HepG2 (cell line): Measurements from ENCODE around the gene CSNK1G1. TPM values are rescaled to one million over a fixed set of nuclear protein-coding genes. Genes with fewer than 3 reads are reported as not detected.

Experiments used
- ATAC-seq: fragments of 200-7000 bp; cut with Tn5 transposase; 3 replicates; pipeline ENCODE4 v1.9.1; 2020; ENCODE audit warnings: mild to moderate bottlenecking, moderate library complexity
- BruUV-seq: library from RNA; stranded (reverse); fragments of 400-500 nt; replicated peaks from 2 replicates; lab custom pipeline; 2021; lab: Mats Ljungman, UMichigan
- CTCF ChIA-PET: fragments of 300-600 bp; formaldehyde crosslinking; extraction: SDS; loops from one replicate; lab custom pipeline; 2021; ENCODE audit warnings: low total read pairs, inconsistent platforms, low intra/inter-chr PET ratio; lab: Yijun Ruan, JAX
- POLR2A ChIA-PET: fragments of 350-600 bp; sonication (Branson Sonifier 250); formaldehyde crosslinking; loops from one replicate; lab custom pipeline; 2020; ENCODE audit warnings: antibody characterized with exemption, inconsistent platforms; lab: Yijun Ruan, JAX
- DNase-seq: peaks from one replicate; pipeline ENCODE4 v3.0.0-alpha.2; 2015; ENCODE audit warnings: low spot score
- FAIRE-seq: peaks from 3 replicates; lab custom pipeline; 2011; peaks lifted over from hg19 to GRCh38; lab: Jason Lieb, UNC
- H2AFZ ChIP-seq: one replicate; pipeline ENCODE4 v1.6.1; 2011; ENCODE audit warnings: low read length, inconsistent platforms
- H3K27ac ChIP-seq: fragments of 300-600 bp; 3 replicates; pipeline ENCODE4 v1.8.0; 2011; ENCODE audit warnings: mixed run types, mild to moderate bottlenecking, mixed read lengths, low read length, inconsistent platforms; ENCODE audit not compliant: insufficient read depth; ENCODE audit errors: extremely low read length
- H3K27me3 ChIP-seq, 2 experiments: fragments of 200-600 bp in 1 of 2; 2 replicates in 1 of 2; 3 replicates in 1 of 2; pipeline versions ENCODE4 v1.6.0 to v1.8.0; 2011; ENCODE audit warnings: low read length in 2 of 2, mild to moderate bottlenecking in 2 of 2, moderate library complexity in 2 of 2, inconsistent platforms in 1 of 2; ENCODE audit not compliant: insufficient read depth in 2 of 2, control insufficient read depth in 1 of 2
- H3K36me3 ChIP-seq, 2 experiments: fragments of 200-600 bp in 1 of 2; replicated peaks in 1 of 2; 2 replicates in 1 of 2; 3 replicates in 1 of 2; pipeline versions ENCODE4 v1.5.1 to v1.8.0; 2011; ENCODE audit warnings: low read length in 2 of 2, inconsistent platforms in 1 of 2; ENCODE audit not compliant: insufficient read depth in 2 of 2, control insufficient read depth in 1 of 2
- H3K4me1 ChIP-seq: 2 replicates; pipeline ENCODE4 v1.5.1; 2012; ENCODE audit warnings: low read length, inconsistent platforms; ENCODE audit not compliant: insufficient read depth
- H3K4me2 ChIP-seq: 2 replicates; pipeline ENCODE4 v1.6.0; 2011; ENCODE audit warnings: low read depth, low read length, inconsistent platforms
- H3K4me3 ChIP-seq, 3 experiments: fragments of 200-600 bp in 1 of 3; sonication (generic), shearing (Covaris generic) in 1 of 3; replicated peaks in 1 of 3; 2 replicates each; pipeline ENCODE4 v1.5.1; 2011 to 2016; ENCODE audit warnings: low read length in 3 of 3, inconsistent platforms in 2 of 3, low read depth in 2 of 3, mild to moderate bottlenecking in 2 of 3, control low read depth in 1 of 3, mixed read lengths in 1 of 3; ENCODE audit not compliant: insufficient read depth in 1 of 3
- H3K79me2 ChIP-seq: one replicate; pipeline ENCODE4 v1.6.1; 2011; ENCODE audit warnings: low read length, inconsistent platforms; ENCODE audit not compliant: insufficient read depth
- H3K9ac ChIP-seq: 2 replicates; pipeline ENCODE4 v1.6.0; 2011; ENCODE audit warnings: mild to moderate bottlenecking, low read depth, low read length, inconsistent platforms; ENCODE audit not compliant: insufficient read depth
- H3K9me3 ChIP-seq: 2 replicates; pipeline ENCODE4 v1.5.1; 2012; ENCODE audit warnings: mild to moderate bottlenecking, low read length
- H4K20me1 ChIP-seq: 2 replicates; pipeline ENCODE4 v1.6.0; 2011; ENCODE audit warnings: inconsistent platforms, mild to moderate bottlenecking, low read length, moderate library complexity; ENCODE audit not compliant: insufficient read depth
- ARID2 ChIP-seq: sonication (generic); formaldehyde crosslinking; IDR thresholded peaks from 2 replicates; pipeline ENCODE4 v1.8.1; 2022; ENCODE audit warnings: mild to moderate bottlenecking, missing genetic modification reagents, borderline replicate concordance
- ATF1 ChIP-seq: IDR thresholded peaks from 2 replicates; pipeline ENCODE4 v1.6.1; 2016; ENCODE audit warnings: mild to moderate bottlenecking, control low read depth
- EEA1 ChIP-seq: sonication (generic); formaldehyde crosslinking; IDR thresholded peaks from 2 replicates; pipeline ENCODE4 v1.5.1; 2020; ENCODE audit warnings: mild to moderate bottlenecking, missing genetic modification reagents, borderline replicate concordance
- TOPORS ChIP-seq: sonication (generic); formaldehyde crosslinking; IDR thresholded peaks from 2 replicates; pipeline ENCODE4 v1.8.0; 2023; ENCODE audit warnings: mild to moderate bottlenecking, missing genetic modification reagents
- TRIM24 ChIP-seq: sonication (generic); formaldehyde crosslinking; IDR thresholded peaks from 2 replicates; pipeline ENCODE4 v1.8.0; 2022; ENCODE audit warnings: mild to moderate bottlenecking, missing genetic modification reagents
- ZNF761 ChIP-seq: sonication (generic); formaldehyde crosslinking; conservative IDR thresholded peaks from 2 replicates; pipeline ENCODE4 v1.4.0; 2020; ENCODE audit warnings: mild to moderate bottlenecking, missing genetic modification reagents
- WGBS: methylation state at CpG from one replicate; pipeline ENCODE4 v1.1.6; 2017; ENCODE audit warnings: low lambda C conversion rate; 5-methylcytosine and 5-hydroxymethylcytosine counted together
- in situ Hi-C: cut with HindIII; loops from 2 replicates; pipeline ENCODE4 v1.10.0; 2017; ENCODE audit warnings: low pct_unique_long_range_greater_than_20kb; ENCODE audit not compliant: extremely low pct_ligation_motif_present
- intact Hi-C: fragments of 100-400 bp; cut with micrococcal nuclease; formaldehyde crosslinking; loops from one replicate; pipeline ENCODE4 v1.10.0; 2022; ENCODE audit not compliant: unreplicated experiment
- polyA plus RNA-seq, 8 experiments: library from polyadenylated mRNA; depleted of rRNA in 3 of 8; stranded (reverse) in 7 of 8; unstranded in 1 of 8; fragments of >200 nt; fragmentation: Illumina TruSeq in 4 of 8; extraction: Trizol in 4 of 8; gene quantifications; 2 replicates each; pipeline versions ENCODE4 v1.2.1 to v1.2.3, GENCODE V29; 2011 to 2016; ENCODE audit warnings: low read depth in 4 of 8, missing spikeins in 1 of 8, mixed read lengths in 1 of 8; ENCODE audit not compliant: insufficient read depth in 1 of 8
- total RNA-seq, 5 experiments: library from RNA; depleted of rRNA; stranded (reverse); fragments of >200 nt; fragmentation: Illumina TruSeq; extraction: Trizol; gene quantifications; 2 replicates each; pipeline ENCODE4 v1.2.3, GENCODE V29; 2016; ENCODE audit warnings: low read depth in 1 of 5
- TF ChIP-seq, protein P1 (sequence below), 2 experiments: sonication (generic) in 1 of 2; formaldehyde crosslinking in 1 of 2; IDR thresholded peaks; 2 replicates each; pipeline versions ENCODE4 v1.6.1 to v1.9.0; 2014 to 2022; ENCODE audit warnings: antibody characterized with exemption in 1 of 2, borderline replicate concordance in 1 of 2, inconsistent platforms in 1 of 2, low read depth in 1 of 2, missing genetic modification reagents in 1 of 2
- TF ChIP-seq, protein P2 (sequence below): sonication (generic); formaldehyde crosslinking; IDR thresholded peaks from 2 replicates; pipeline ENCODE4; 2020; ENCODE audit warnings: missing genetic modification reagents, mild to moderate bottlenecking, borderline replicate concordance
- TF ChIP-seq, protein P3 (sequence below): IDR thresholded peaks from 2 replicates; pipeline ENCODE4 v1.6.1; 2016
- TF ChIP-seq, protein P4 (sequence below): sonication (generic); formaldehyde crosslinking; IDR thresholded peaks from 2 replicates; pipeline ENCODE4 v1.4.0; 2020; ENCODE audit warnings: mild to moderate bottlenecking, low read depth, missing genetic modification reagents

CSNK1G1 gene
- total and polyA plus RNA-seq, 2 of the 13 experiments (the other 11 are each of a cell fraction or from before 2014, with no cell fraction given): 8.5 to 12.6 TPM

DNA sequence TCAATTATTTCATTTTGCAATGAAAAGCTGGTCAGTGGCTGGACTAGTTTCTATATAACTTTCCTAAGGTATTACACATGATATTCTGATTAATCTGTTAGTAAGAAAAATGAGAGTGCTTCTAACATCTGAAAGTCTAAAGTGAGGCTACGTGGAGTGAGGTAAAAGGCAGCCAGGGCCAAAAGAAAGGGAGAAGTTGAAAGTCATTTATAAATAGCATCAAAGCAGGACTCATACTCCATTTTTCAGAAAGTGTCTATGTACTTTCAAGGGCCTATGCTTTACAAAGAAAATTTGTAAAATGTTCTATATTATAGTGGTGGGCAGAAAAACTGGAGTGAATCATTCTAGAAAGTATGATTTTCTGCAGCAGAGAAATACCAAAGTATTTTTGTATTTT, 80.0 kb downstream of the CSNK1G1 start:
- H3K79me2 ChIP-seq: no peaks in the 10 kb centered on the region
- CTCF ChIA-PET: no interaction called here
- BruUV-seq: no TSS peak
- no peak overlapping the region for H3K4me3 ChIP-seq
- FAIRE-seq (no peak), DNase-seq (no peak), ATAC-seq (no peak)
- no peak overlapping the region for H2AFZ ChIP-seq
- H3K4me2 ChIP-seq: no peak overlapping the region
- no peaks in the 10 kb centered on the region for H4K20me1 ChIP-seq
- peaks cover 5% of the 10 kb centered on the region; the same call in 1 of the 2 replicates for H3K4me1 ChIP-seq
- no peaks in the 10 kb centered on the region for H3K9me3 ChIP-seq
- H3K27me3 ChIP-seq: no peaks in the 10 kb centered on the region
- in situ Hi-C loops: no loop called here
- no peaks in the 10 kb centered on the region; a peak in 1 of 5 replicates for H3K36me3 ChIP-seq
- H3K9ac ChIP-seq: no peak overlapping the region
- no peak overlapping the region for H3K27ac ChIP-seq
- POLR2A ChIA-PET: no interaction called here
- TF ChIP-seq ARID2 (CRISPR knock-in tag) (no peak), ZNF761 (CRISPR knock-in tag) (no peak), TRIM24 (CRISPR knock-in tag) (no peak), TOPORS (no peak), ATF1 (CRISPR knock-in tag) (no peak), EEA1 (CRISPR knock-in tag) (no peak)
- TF ChIP-seq, protein P1, sequence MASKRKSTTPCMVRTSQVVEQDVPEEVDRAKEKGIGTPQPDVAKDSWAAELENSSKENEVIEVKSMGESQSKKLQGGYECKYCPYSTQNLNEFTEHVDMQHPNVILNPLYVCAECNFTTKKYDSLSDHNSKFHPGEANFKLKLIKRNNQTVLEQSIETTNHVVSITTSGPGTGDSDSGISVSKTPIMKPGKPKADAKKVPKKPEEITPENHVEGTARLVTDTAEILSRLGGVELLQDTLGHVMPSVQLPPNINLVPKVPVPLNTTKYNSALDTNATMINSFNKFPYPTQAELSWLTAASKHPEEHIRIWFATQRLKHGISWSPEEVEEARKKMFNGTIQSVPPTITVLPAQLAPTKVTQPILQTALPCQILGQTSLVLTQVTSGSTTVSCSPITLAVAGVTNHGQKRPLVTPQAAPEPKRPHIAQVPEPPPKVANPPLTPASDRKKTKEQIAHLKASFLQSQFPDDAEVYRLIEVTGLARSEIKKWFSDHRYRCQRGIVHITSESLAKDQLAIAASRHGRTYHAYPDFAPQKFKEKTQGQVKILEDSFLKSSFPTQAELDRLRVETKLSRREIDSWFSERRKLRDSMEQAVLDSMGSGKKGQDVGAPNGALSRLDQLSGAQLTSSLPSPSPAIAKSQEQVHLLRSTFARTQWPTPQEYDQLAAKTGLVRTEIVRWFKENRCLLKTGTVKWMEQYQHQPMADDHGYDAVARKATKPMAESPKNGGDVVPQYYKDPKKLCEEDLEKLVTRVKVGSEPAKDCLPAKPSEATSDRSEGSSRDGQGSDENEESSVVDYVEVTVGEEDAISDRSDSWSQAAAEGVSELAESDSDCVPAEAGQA (IDR thresholded peaks at IDR 0.05; ENCODE audit: low read depth): no peak
- TF ChIP-seq, protein P1 (CRISPR knock-in tag; IDR thresholded peaks at IDR 0.05; ENCODE audit: borderline replicate concordance): no peak
- TF ChIP-seq, protein P2, sequence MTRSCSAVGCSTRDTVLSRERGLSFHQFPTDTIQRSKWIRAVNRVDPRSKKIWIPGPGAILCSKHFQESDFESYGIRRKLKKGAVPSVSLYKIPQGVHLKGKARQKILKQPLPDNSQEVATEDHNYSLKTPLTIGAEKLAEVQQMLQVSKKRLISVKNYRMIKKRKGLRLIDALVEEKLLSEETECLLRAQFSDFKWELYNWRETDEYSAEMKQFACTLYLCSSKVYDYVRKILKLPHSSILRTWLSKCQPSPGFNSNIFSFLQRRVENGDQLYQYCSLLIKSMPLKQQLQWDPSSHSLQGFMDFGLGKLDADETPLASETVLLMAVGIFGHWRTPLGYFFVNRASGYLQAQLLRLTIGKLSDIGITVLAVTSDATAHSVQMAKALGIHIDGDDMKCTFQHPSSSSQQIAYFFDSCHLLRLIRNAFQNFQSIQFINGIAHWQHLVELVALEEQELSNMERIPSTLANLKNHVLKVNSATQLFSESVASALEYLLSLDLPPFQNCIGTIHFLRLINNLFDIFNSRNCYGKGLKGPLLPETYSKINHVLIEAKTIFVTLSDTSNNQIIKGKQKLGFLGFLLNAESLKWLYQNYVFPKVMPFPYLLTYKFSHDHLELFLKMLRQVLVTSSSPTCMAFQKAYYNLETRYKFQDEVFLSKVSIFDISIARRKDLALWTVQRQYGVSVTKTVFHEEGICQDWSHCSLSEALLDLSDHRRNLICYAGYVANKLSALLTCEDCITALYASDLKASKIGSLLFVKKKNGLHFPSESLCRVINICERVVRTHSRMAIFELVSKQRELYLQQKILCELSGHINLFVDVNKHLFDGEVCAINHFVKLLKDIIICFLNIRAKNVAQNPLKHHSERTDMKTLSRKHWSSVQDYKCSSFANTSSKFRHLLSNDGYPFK (CRISPR knock-in tag): no peak
- TF ChIP-seq, protein P3, sequence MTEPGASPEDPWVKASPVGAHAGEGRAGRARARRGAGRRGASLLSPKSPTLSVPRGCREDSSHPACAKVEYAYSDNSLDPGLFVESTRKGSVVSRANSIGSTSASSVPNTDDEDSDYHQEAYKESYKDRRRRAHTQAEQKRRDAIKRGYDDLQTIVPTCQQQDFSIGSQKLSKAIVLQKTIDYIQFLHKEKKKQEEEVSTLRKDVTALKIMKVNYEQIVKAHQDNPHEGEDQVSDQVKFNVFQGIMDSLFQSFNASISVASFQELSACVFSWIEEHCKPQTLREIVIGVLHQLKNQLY (CRISPR knock-in tag): no peak
- TF ChIP-seq, protein P4, sequence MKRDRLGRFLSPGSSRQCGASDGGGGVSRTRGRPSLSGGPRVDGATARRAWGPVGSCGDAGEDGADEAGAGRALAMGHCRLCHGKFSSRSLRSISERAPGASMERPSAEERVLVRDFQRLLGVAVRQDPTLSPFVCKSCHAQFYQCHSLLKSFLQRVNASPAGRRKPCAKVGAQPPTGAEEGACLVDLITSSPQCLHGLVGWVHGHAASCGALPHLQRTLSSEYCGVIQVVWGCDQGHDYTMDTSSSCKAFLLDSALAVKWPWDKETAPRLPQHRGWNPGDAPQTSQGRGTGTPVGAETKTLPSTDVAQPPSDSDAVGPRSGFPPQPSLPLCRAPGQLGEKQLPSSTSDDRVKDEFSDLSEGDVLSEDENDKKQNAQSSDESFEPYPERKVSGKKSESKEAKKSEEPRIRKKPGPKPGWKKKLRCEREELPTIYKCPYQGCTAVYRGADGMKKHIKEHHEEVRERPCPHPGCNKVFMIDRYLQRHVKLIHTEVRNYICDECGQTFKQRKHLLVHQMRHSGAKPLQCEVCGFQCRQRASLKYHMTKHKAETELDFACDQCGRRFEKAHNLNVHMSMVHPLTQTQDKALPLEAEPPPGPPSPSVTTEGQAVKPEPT (CRISPR knock-in tag): no peak
- 92% methylated on average over 1 of the region's 1 CpG for WGBS
- intact Hi-C loops: no loop called here
